Neural crest cell (in vitro differentiated cells): ENCODE data around the gene A1CF. TPM values are rescaled to one million over a fixed set of nuclear protein-coding genes. Genes with fewer than 3 reads are reported as not detected.

Source experiments
- total RNA-seq: library from RNA; stranded (reverse); gene quantifications from 2 replicates; pipeline ENCODE4 v1.2.1, GENCODE V29; 2021

Gene A1CF
- total RNA-seq, 1 donor from 2014 or later, result not detected

Other genes with a start within 250 kb of the A1CF start
- 7.3 and 9.7 TPM in 2 replicates for gene ASAH2B, start 145.7 kb downstream of the A1CF start, total RNA-seq
- gene PRKG1, start 188.9 kb upstream of the A1CF start, total RNA-seq, result 4.4 and 4.5 TPM in 2 replicates